Measurements from ENCODE around the gene TERC.
A peak's percentile ranks its signal among the peaks of the same experiment; 100 is the strongest.
"Not testable (repeated sequence)": the region's sequence is repeated elsewhere in the genome, so short reads cannot be mapped to it uniquely, and the experiment has no call there.

TERC gene

DNA sequence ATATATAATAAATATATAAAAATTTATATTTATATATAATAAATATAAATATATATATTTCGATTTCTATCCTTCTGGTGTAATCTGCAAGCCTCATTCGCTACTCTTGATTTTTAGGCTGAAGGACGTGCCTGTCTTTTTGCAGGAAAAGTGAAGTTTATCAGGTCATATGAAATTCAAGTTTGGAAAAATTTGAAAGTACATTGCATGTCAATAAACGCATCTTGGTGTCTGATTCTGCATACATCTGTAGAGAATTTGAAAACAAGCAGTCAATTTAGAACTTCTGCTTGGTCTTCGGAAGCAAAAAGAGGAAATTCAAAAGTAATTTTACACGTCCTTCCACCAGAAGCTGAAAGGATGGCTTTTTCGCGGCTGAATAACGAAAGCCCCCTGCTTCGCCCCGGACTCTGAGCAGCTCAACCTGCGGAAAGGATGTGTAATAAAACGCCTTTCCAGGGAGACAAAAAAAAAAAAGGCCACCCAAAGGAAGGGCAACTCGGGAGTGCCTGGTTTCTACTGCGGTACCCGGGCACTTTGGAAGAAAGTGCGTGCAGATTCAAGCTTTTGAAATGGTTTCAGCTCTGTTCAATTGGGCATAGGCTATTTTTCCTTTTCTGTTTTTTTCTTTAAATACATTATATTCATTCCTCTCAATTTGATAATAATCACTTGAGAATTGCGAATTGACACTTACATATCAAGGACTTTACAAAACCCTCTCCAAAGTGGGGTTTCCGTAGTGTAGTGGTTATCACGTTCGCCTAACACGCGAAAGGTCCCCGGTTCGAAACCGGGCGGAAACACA is 6.8 kb upstream of the TERC start:
- DNase-seq (ENCODE audit: low spot score), result peak; percentile 21

DNA sequence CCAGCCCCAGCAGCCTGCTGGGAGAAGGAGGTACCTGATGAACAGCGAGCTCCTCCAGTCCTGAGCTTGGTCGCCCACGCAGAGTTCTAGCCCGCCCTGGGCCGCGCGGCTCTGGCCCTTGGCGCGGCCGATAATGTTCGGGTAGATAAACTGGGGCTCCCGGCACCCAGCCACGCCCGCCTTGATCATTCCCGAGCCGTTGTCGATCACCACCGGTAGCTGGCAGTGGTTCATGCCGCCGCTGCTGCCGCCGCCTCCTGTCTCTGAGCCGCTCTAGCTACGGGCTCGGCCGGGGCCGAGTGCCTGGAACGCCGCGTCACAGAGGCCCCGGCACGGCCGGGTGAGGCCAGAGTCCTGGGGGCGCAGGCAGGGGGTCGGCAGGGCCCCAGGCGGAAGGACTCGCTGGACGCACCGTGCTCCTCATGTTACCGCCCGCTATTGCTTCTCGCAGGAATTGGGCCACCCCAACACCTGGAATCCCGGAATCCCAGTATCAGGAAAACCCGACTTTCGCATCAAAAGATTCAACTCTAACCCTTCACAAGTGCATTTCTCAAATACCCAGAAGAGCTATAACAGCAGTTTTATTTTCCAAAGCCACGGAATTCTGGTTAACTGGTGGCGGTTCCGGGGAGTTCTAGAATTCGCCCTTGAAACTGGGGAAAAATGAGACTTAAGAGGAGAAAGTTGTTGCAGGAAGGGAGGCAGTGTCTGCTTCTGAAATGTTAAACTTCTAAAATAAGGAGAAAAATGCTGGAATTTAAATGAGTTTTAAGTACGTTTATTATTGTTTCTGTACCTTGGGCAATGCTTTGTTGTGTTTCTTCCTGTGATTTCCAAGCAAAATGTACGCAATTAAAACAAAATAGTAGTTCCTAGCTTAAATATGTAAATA is 4.7 kb upstream of the TERC start, which contains the start of gene ACTRT3:
TSS of gene ACTRT3 (minus strand) at position 275 of the 895 bp plus-strand sequence. CDS start at position 234, 41 bp downstream.
- peak; percentile 55 for DNase-seq (ENCODE audit: low spot score)

DNA sequence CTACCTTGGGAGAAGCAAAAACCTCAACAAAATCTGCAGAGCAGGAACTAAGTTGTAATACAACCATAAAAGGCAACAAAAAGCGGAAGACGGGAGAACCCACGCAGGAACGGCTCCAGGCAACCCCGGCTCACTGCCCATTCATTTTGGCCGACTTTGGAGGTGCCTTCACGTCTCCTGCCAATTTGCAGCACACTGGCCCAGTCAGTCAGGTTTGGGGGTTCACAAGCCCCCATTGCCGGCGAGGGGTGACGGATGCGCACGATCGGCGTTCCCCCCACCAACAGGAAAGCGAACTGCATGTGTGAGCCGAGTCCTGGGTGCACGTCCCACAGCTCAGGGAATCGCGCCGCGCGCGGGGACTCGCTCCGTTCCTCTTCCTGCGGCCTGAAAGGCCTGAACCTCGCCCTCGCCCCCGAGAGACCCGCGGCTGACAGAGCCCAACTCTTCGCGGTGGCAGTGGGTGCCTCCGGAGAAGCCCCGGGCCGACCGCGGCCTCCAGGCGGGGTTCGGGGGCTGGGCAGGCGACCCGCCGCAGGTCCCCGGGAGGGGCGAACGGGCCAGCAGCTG is 463 bp downstream of the TERC start:
- DNase-seq (ENCODE audit: low spot score), result peak; percentile 57

DNA sequence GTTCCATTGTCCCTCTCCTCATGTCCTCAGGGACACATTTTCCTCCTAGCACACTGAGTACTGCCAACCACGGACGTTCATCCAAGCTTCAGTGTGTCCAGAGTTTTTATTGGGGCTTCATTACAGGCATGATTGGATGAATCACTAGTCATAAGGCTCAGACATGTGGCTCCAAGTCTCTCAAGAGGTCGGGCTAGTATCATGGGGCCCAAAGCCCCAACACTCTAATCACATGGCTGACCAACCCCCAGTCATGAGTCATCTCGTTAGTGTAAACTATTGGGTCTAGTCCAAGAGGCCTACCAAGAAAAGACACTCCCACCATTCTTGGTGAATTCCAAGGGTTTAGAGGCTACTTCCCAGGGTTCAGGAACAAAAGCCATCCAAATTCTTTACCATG is 4.4 kb downstream of the TERC start:
- no peak for DNase-seq (ENCODE audit: low spot score)

DNA sequence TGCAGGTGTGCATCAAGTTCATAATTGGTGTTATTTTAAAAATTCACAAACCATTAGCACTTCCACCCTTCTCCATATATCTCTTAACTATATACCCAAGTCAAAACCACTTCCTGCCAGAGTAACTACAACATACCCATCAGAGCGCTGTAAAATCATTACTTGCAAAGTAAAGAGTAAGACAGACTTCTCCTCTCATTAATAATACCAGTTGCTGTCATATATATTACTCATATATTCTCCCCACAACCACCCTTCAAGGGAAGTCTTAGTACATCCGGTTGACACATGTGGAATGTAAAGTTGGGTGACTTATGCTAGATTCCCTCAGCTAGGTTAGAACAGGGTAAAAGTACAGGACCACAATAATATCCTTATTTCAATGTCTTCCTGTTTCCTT is 5.6 kb downstream of the TERC start:
- no peak for DNase-seq (ENCODE audit: low spot score)

DNA sequence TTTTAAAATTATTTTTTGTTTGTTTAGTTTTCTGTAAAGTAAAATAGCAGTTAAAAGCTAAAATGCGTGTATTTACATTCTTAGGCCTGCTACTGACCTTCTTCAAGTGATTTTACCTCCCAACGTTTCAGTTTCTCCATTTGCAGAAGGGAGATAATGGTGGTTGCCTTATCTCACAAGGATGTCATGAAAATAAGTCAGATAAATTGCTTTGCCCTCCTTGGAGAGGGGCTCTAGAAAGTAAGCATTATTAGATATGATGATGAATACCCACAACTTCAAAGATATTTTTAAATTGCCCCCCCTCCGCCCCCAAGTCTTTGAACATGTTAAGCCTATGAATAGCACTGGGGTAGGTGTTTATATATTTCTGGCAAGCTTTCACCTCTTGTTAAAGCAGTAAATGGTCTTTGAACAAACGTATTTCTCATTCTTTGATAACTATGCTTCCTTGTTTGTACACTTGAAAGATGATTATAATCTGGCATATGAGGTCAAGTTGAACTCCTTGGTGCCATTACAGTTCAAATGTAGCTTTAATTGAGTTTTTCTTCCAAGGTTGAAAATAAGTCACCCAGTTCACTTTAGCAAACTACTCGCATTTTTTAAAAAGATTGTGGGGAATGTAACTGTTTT is 6.4 kb downstream of the TERC start:
- DNase-seq (ENCODE audit: low spot score), result no peak

DNA sequence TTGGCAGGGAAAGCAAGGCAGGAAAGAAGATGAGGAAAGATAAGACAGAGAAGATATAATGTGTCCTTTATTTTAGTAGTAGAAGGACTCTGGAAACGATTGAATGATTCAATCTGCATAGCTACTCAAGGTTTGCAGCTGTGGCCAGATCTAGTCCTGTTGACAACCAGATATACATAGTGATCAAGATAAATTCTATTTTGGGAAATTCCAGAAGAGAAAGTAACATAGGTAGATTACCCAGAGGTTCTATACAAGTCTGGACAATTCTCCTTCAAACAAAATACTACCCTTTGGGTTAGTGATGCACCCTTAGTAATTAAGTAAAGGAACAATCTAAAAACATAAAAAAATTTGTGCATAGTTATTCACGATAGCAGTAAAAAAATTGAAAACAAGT is 9.4 kb downstream of the TERC start:
- no peak for DNase-seq (ENCODE audit: low spot score)

DNA sequence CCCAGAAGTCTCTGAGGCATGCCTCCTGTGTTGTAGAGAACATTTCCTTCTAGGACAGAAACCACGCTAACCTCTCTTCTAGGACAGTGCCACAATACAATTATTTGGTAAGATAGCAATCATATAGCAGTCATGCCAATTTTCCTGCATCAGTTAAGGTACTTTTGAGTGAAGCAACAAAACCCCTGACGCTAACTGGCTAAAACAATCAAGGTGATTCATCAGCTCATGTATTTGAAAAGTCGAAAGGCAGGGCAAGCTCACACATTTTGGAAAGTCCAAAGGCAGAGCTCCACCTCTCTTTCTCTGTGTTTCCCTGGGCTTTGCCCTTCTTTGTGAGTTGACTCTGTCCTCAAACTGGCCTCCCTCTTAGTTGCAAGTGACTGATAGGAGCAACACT is 10.1 kb downstream of the TERC start:
- no peak for DNase-seq (ENCODE audit: low spot score)

DNA sequence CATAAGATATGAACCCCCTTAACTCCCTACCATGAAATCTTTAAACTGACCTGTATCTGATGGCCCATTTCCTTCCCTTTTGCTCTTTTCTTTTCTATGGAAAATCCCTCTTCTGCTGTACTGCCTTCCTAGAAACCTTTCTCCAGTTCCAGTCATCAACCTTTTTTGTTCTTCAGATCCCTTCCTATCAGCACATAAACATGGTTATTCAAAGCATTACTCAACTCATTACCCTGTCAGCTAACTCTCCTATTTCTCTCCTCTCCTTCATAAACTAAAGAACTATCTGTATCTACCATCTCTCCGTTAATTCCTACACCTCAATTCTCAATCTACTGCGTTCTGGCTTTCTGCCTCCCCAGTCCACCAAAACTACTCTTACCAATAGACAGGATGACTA is 13.0 kb downstream of the TERC start:
- no peak for DNase-seq (ENCODE audit: low spot score)

DNA sequence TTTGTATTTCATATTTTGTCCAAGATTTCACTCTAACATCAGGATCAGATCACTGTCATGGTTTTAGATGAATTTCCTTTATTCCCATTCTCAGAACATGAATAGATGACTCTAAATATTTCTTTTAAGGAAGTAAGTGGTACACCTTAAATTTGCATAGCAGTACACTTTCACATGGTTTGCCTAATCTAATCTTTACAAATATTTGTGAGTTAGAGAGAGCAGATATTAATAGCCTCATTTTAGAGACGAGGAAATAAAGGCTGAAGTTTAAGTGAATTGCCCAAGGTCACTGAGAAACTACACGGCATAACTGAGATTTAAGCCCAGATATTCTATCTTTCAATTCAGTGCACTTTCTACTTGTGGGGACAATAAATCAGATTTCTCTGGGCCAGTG is 14.2 kb downstream of the TERC start:
- no peak for DNase-seq (ENCODE audit: low spot score)

DNA sequence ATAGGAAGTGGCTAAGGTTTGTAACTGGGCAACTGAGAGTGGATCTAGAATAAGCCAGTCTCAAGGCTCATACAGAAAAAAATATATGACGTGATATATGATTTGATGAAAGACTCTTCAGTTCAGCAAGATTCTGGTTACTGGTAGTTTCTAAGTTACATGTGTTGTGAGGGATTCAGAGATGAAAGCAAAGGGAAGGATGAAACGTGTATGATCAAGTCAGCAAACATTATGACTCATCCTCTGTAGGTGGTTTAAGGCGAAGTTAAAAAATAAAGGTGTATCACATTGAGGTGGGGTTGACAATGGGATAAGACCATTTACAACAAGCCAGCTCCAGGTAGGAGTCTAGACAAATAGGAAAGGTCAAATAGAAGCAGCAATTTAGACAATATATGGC is 16.2 kb downstream of the TERC start:
- DNase-seq (ENCODE audit: low spot score), result no peak

DNA sequence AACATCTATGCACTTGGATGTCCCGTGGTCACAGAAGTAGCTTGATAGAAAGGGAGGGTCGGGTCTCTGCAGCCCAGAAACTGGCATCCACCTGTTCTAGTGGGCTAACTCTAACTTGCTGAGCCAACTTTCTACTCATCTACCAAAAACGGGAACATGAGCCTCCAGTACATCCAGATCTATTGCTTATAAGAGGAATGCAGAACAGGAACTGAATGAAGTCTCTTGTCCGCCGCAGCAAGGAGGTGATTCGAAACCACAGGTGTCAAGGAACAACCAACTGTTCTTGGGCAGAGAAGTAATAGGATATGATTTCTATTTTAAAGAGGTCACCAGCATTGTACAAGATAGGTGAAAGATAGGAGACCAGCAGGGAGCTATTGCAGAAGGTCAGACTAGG is 17.9 kb downstream of the TERC start:
- no peak for DNase-seq (ENCODE audit: low spot score)

DNA sequence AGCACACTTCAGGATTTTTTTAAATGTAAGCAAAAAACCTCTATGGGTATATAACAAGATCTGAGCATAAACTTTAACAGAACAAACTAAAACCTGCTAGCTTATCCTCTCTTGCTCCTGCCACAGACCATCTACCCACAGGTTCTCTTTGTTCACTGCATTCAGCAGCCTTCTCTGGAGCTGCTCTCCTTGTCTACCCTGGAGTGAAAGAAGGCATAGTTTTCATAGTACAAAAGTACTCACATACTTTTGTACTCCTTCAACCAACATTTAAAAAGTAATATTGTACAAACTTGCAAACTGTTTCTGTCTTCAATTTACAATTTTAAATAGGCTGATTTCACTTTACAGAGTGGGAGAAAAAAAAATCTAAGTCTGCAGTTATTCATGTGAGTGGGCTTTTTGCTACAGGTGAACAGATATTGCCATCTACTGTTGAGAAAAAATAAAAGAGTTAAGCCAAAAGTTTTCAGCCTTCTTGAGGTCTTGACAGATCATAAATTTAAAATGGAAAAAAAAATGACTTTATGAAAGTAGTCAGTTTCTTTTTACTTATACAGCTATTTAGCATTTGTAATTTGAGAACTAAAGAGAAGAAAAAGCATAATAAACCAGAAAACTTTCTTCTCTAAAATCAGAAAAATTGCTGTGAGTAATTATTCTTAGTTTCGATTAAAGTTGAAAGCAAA is 20.4 kb downstream of the TERC start:
- no peak for DNase-seq (ENCODE audit: low spot score)

DNA sequence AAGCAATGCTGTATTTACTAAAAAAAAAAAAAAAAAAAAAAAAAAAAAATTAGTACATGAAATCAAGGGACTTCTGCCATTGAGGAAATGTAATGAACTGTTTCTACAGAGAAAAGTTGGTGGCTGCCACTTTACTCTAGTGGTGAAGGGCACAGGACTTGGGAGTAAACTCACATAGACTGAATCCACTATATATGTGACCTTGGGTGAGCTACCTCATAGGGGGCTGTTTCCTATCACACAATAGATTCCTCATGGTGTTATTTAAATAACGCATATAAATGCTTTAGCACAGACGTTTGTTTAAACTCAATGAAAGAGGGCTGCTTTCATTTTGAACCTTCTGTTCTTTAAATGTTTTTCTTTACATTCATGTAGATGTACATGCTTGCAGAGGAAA is 25.8 kb downstream of the TERC start:
- no peak for DNase-seq (ENCODE audit: low spot score)

DNA sequence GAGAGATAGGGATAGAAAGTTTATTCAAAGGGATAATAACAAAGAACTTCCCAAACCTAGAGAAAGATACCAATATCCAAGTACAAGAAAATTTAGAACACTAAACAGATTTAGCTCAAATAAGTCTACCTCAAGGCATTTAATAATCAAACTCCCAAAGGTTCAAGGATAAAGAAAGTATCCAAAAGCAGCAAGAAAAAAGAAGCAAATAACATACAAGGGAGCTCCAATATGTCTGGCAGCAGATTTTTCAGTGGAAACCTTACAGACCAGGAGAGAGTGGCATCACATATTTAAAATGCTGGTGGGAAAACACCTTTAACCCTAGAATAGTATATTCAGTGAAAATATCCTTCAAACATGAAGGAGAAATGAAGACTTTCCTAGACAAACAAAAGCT is 33.0 kb downstream of the TERC start:
- DNase-seq (ENCODE audit: low spot score), result not testable (repeated sequence)

DNA sequence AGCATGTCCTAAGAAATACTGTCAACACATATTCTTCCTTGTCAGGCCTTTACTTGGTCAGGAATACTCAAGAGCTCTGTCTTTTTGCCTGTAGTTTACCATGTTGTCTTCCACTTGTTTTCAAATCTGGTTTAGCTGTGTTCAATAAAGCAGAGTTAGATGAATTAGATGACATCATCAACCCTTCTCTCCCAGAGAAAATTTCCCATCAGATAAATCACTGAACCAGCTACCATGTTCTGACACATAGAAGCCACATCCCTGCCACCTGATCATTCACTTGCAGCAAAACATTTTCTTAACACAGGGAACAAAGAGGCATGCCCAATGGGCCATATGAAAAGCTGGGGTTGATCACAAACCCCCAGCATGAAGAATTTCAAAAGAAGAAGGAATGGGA is 42.1 kb downstream of the TERC start:
- no peak for DNase-seq (ENCODE audit: low spot score)

DNA sequence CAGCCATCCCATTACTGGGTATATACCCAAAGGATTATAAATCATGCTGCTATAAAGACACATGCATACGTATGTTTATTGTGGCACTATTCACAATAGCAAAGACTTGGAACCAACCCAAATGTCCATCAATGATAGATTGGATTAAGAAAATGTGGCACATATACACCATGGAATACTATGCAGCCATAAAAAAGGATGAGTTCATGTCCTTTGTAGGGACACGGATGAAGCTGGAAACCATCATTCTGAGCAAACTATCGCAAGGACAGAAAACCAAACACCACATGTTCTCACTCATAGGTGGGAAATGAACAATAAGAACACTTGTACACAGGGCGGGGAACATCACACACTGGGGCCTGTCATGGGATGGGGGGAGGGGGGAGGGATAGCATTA is 46.4 kb downstream of the TERC start:
- DNase-seq (ENCODE audit: low spot score), result not testable (repeated sequence)

All from germinal center (tissue), 1 donor.